Esophagus muscularis mucosa (tissue), 2 donors: Measurements from ENCODE around the gene VAX1.

Experiments used
- EP300 ChIP-seq: sonication (generic); formaldehyde crosslinking; IDR thresholded peaks from one replicate; pipeline ENCODE4 v1.6.1; 2017; ENCODE audit warnings: antibody characterized with exemption
- POLR2A ChIP-seq: fragments of 450-650 bp; IDR thresholded peaks from one replicate; pipeline ENCODE4 v1.6.1; 2017; ENCODE audit warnings: antibody characterized with exemption, moderate library complexity, mild to moderate bottlenecking, low read depth

- TF ChIP-seq POLR2A (no peak), EP300 (no peak)
Measured at GRCh38 chr10:117132751-117133231, 5.3 kb downstream of the VAX1 start.
